ENCODE data around the gene SRRT. TPM values are rescaled to one million over a fixed set of nuclear protein-coding genes. Genes with fewer than 3 reads are reported as not detected.

Gene SRRT
- total RNA-seq = 44.7 and 55.7 TPM in 2 replicates
- 82.6 TPM for polyA plus RNA-seq (2012)

DNA sequence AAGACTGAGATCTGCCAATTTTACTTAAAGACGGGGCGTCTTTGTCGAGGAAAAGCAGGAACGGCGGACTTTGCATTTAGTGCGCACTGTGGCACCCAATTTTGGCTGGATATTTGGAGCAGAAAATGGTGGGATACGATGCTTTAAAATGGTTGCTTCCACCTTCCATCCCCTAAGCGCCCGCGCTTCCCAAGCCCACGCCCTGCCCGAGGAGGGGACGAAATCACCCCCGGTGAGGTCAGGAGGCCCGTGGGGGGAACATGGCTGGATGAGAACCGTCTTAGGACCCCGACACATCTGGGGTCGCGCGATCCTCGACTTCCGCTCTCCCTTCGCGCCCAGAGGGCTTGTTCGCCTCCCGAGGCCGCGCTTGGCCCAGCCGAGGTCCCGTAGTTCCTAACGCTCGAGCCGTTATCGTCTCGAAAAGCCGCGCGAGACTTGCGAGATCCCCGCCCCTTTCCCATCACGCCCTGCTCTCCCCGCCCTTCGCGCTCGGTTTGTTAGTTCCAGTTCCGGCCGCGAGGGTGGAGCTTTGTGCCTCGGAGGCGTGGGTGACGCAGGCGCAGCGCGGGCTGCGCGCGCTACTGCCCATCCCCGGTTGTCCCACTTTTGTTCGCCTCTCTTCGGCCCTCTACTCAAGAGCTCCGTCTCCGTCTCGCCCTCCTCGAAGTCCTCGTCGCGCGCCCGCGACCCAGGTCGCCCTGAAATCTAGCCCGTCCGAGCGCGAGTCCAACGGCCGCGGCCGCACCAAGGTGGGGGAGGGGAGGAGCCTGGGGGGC, at the start of gene SRRT:
SRRT (plus strand) TSS at position 527 of the 779 bp plus-strand sequence. CDS start 488 bp downstream, outside the sequence.
- DNase-seq (ENCODE audit: low read depth) = peak; percentile 100

DNA sequence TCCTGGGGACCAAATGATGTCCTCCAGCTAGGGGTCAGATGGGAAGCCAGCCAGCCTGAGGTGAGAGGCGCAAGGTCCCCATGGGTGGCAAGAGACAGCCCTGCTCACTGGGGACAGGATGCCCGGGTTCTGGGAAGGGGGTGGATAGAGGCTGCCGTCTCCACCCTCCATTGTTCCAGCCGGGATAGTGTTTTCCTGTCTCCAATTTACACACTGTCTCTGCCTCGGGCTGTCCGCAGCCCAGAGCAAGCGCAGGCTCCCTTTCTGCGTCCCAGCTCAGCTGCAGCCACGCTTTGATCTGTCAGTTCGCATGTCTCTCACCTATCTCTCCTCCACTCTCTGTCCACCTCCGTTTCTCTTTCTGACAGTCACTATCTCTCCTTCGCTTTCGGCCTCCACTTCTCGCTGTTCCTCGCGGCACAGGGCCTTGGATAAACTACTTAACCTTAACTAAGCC, 49.7 kb upstream of the SRRT start:
- DNase-seq (ENCODE audit: low read depth) = no peak

GRCh38 chr7:100825751-100826513, 49.0 kb upstream of the SRRT start:
- peak; percentile 83 for DNase-seq (ENCODE audit: low read depth)

GRCh38 chr7:100826514-100827329, 48.2 kb upstream of the SRRT start:
- DNase-seq (ENCODE audit: low read depth) = peak; percentile 32

GRCh38 chr7:100827330-100828226, 47.3 kb upstream of the SRRT start, which contains the start of gene EPHB4:
EPHB4 (minus strand) TSS chr7:100827523; CDS start chr7:100827030, 493 bp downstream.
- DNase-seq (ENCODE audit: low read depth) = peak; percentile 95

DNA sequence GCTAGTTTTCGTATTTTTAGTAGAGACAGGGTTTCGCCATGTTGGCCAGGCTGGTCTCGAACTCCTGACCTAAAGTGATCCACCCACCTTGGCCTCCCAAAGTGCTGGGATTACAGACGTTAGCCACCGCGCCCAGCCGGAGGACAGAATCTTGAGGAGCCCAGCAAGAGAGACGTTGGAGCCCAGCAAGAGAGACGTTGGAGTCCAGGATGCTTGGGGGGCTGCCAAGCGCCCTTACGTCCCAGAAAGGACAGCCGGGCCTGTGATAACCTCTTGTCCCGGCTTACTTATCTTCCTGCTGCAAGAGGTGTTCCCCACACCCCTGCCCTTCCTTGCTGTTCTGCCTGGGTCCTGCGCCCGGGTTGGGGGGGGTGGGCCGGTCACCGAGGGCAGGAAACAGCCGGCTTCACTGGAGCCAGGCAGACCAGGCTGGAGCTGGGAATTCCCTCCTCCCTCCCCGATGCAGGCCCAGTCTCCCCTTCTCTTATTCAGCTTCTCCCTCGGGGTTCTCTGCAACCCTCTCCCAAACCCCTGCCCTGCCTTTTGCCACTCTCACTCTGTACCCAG, 45.7 kb upstream of the SRRT start:
- DNase-seq (ENCODE audit: low read depth) = no peak

- DNase-seq (ENCODE audit: low read depth) = no peak
These were observed 44.5 kb upstream of the SRRT start for GRCh38 chr7:100830396-100830795.

- DNase-seq (ENCODE audit: low read depth) = no peak
These were observed 42.6 kb upstream of the SRRT start for GRCh38 chr7:100832281-100832633.

GRCh38 chr7:100835903-100836811, 38.7 kb upstream of the SRRT start:
- no peak for DNase-seq (ENCODE audit: low read depth)

- no peak for DNase-seq (ENCODE audit: low read depth)
These were observed 38.1 kb upstream of the SRRT start for GRCh38 chr7:100836812-100837098.

GRCh38 chr7:100837099-100837836, 37.6 kb upstream of the SRRT start:
- DNase-seq (ENCODE audit: low read depth) = peak; percentile 97

DNA sequence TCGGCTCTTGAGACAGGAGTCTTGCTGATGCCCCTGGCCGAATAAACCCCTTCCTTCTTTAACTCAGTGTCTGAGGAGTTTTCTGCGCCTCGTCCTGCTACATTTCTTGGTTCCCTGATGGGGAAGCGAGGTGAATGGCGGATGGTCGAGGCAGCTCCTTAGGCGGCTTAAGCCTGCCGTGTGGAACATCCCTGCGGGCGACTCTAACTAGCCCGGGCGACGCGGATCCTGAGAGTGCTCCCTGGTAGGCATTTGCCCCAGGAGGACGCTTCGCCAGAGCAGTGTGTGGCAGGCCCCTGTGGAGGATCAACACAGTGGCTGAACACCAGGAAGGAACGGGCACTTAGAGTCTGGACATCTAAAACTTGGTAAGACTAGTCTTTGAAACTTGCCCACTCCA, 35.5 kb upstream of the SRRT start:
- DNase-seq (ENCODE audit: low read depth) = no peak

- no peak for DNase-seq (ENCODE audit: low read depth)
These were observed 34.3 kb upstream of the SRRT start for GRCh38 chr7:100840470-100841100.

DNA sequence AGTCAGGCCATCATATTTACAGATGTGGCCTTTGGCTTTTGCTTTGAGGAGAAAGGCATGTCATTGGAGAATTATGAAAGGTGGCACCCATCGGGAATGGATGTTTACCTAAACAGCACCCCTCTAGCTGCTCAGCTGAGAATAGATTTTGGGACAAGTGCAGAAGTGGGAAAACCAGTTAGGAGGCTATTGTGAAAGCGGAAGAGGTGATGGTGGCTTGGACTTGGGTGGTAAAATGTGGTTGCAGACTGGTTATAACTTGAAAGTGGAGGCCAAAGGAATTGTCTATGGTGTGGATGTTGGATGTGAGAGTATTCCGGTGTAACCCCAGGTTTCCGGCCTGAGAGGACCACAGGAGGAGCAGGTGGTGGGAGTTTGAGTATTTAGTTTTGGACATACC, 27.5 kb upstream of the SRRT start:
- DNase-seq (ENCODE audit: low read depth) = no peak

DNA sequence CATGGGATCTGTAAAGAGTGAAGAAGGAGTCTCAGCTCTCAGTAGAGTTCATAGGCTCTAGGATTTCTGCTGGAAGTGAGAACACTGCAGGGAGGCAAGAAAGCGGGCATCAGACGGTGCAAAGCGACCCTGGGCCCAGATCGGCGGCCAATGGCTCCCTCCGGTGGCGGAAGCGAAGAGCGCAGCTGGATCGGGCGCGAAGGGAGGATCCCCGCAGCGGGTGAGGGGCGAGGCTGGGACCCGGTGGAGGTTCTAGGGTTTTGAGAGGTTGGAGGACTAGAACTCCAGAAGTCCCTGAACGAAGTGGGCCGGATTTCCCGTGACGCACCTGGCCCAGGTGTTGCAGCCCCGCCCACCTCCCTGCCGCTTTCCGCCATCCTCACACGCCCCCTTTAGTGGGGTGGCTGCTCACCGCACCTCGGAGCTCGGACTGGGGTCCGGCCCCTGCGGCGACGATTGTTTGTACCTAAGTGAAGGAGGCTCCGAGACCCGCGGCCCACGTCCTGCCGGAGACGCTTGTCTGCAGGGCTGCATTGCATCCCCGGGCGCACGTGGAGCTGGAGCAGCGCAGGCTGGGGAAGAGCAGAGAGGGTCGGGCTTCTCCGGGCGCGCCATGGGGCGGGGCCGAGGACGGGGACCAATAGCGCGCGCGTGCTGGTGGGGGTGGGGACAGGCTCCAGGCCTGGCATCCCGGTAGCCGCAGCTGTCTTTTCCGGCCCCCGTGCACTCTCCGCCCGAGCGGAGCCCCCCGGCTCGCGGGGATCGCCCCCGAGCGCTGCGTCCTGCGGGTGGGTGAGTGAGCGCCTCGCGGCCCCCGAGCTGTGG, 22.6 kb upstream of the SRRT start, which contains the start of gene SLC12A9:
SLC12A9 (plus strand) TSS at position 666 of the 825 bp plus-strand sequence. CDS start 1,485 bp downstream, outside the sequence.
- peak; percentile 95 for DNase-seq (ENCODE audit: low read depth)

DNA sequence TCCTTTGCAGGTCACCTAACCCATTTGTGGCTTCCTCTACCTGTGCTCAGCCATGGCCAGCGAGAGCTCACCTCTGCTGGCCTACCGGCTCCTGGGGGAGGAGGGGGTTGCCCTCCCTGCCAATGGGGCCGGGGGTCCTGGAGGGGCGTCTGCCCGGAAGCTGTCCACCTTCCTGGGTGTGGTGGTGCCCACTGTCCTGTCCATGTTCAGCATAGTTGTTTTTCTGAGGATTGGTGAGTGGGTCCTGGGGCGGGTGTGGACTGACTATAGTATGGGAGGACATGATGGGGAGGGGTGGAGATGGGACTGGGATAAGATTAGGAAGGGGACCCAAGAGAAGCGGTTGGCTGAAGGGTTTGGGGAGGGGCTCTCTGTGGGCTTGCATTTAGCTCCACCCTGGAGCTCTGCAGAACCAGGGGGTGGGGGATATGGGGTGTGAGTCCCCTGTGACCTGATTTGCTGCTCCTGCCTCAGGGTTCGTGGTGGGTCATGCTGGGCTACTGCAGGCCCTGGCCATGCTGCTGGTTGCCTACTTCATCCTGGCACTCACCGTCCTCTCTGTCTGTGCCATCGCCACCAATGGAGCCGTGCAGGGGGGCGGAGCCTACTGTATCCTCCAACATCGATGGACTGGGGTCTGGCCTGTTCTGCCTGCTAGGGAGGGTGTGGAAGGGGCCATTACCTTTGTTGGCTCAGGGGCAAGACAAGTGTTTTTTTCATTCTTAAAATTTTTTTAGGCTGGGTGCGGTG, 20.6 kb upstream of the SRRT start:
- no peak for DNase-seq (ENCODE audit: low read depth)
